Trophoblast cell (in vitro differentiated cells and primary cell): Measurements from ENCODE around the gene ATM.

Source experiments
- DNase-seq, 2 donors: peaks; one replicate each; pipeline ENCODE4 v3.0.0-alpha.2; 2016
- H2AFZ ChIP-seq: 2 replicates; pipeline ENCODE4 v1.6.1; 2013; ENCODE audit warnings: low read length, moderate library complexity, mild to moderate bottlenecking; ENCODE audit not compliant: insufficient read depth, poor library complexity
- H2AK5ac ChIP-seq: 2 replicates; pipeline ENCODE4 v1.6.1; 2013; ENCODE audit warnings: mild to moderate bottlenecking, low read length
- H2BK120ac ChIP-seq: 2 replicates; pipeline ENCODE4 v1.6.1; 2013; ENCODE audit warnings: low read length, mild to moderate bottlenecking, moderate library complexity; ENCODE audit not compliant: insufficient read depth, poor library complexity
- H2BK12ac ChIP-seq: 2 replicates; pipeline ENCODE4 v1.6.1; 2013; ENCODE audit warnings: mild to moderate bottlenecking, low read length, moderate library complexity
- H2BK5ac ChIP-seq: 2 replicates; pipeline ENCODE4 v1.6.1; 2013; ENCODE audit warnings: low read length, low read depth, moderate library complexity, mild to moderate bottlenecking; ENCODE audit not compliant: poor library complexity
- H3K14ac ChIP-seq: 2 replicates; pipeline ENCODE4 v1.6.1; 2013; ENCODE audit warnings: mild to moderate bottlenecking, low read length
- H3K18ac ChIP-seq: 2 replicates; pipeline ENCODE4 v1.6.1; 2013; ENCODE audit warnings: mild to moderate bottlenecking, low read length
- H3K23ac ChIP-seq: 2 replicates; pipeline ENCODE4 v1.6.1; 2013; ENCODE audit warnings: low read length
- H3K27ac ChIP-seq: 2 replicates; pipeline ENCODE4 v1.5.1; 2013; ENCODE audit warnings: low read depth, mild to moderate bottlenecking, inconsistent platforms, low read length, moderate library complexity
- H3K27me3 ChIP-seq: 2 replicates; pipeline ENCODE4 v1.6.1; 2013; ENCODE audit warnings: inconsistent platforms, mild to moderate bottlenecking, low read length, moderate library complexity; ENCODE audit not compliant: insufficient read depth
- H3K36me3 ChIP-seq, 2 experiments: 1 replicate in 1 of 2; 2 replicates in 1 of 2; pipeline ENCODE4 v1.6.1; 2013; ENCODE audit warnings: low read length in 2 of 2, mild to moderate bottlenecking in 2 of 2, moderate library complexity in 1 of 2; ENCODE audit not compliant: insufficient read depth in 2 of 2, control insufficient read depth in 1 of 2
- H3K4ac ChIP-seq: 2 replicates; pipeline ENCODE4 v1.6.1; 2013; ENCODE audit warnings: low read depth, mild to moderate bottlenecking, low read length, moderate library complexity
- H3K4me1 ChIP-seq, 2 experiments: 1 replicate in 1 of 2; 2 replicates in 1 of 2; pipeline ENCODE4 v1.6.1; 2013; ENCODE audit warnings: low read length in 2 of 2, mild to moderate bottlenecking in 2 of 2, moderate library complexity in 1 of 2; ENCODE audit not compliant: insufficient read depth in 2 of 2, control insufficient read depth in 1 of 2
- H3K4me2 ChIP-seq: 2 replicates; pipeline ENCODE4 v1.6.1; 2013; ENCODE audit warnings: inconsistent platforms, mild to moderate bottlenecking, low read length, moderate library complexity
- H3K4me3 ChIP-seq: 2 replicates; pipeline ENCODE4 v1.5.1; 2013; ENCODE audit warnings: mild to moderate bottlenecking, low read depth, low read length, inconsistent platforms
- H3K79me1 ChIP-seq: one replicate; pipeline ENCODE4 v1.6.1; 2013; ENCODE audit warnings: low read length
- H3K79me2 ChIP-seq: 2 replicates; pipeline ENCODE4 v1.6.1; 2013; ENCODE audit warnings: low read length, mild to moderate bottlenecking; ENCODE audit not compliant: control insufficient read depth, insufficient read depth, poor library complexity
- H3K9ac ChIP-seq: 2 replicates; pipeline ENCODE4 v1.6.1; 2013; ENCODE audit warnings: mild to moderate bottlenecking, low read length
- H3K9me3 ChIP-seq: 2 replicates; pipeline ENCODE4 v1.6.1; 2013; ENCODE audit warnings: low read depth, mild to moderate bottlenecking, control low read depth, inconsistent platforms, low read length; ENCODE audit not compliant: insufficient read depth
- H4K12ac ChIP-seq: 2 replicates; pipeline ENCODE4 v1.6.1; 2013; ENCODE audit warnings: low read depth, mild to moderate bottlenecking, low read length, moderate library complexity
- H4K8ac ChIP-seq: 2 replicates; pipeline ENCODE4 v1.6.1; 2013; ENCODE audit warnings: low read depth, mild to moderate bottlenecking, low read length, moderate library complexity
- H4K91ac ChIP-seq: one replicate; pipeline ENCODE4 v1.6.1; 2013; ENCODE audit warnings: low read depth, mild to moderate bottlenecking, low read length, moderate library complexity
- WGBS: extraction: QIAGEN DNeasy Blood & Tissue Kit; methylation state at CpG from one replicate; pipeline ENCODE4 v1.1.7; 2013; ENCODE audit warnings: missing lambda C conversion rate; ENCODE audit not compliant: insufficient read length, insufficient coverage; ENCODE audit errors: extremely low coverage; 5-methylcytosine and 5-hydroxymethylcytosine counted together

The ATM gene

GRCh38 chr11:108221911-108222573 lies 825 bp upstream of the ATM start:
- H2BK120ac ChIP-seq = peak overlapping the region; percentile 70

DNA sequence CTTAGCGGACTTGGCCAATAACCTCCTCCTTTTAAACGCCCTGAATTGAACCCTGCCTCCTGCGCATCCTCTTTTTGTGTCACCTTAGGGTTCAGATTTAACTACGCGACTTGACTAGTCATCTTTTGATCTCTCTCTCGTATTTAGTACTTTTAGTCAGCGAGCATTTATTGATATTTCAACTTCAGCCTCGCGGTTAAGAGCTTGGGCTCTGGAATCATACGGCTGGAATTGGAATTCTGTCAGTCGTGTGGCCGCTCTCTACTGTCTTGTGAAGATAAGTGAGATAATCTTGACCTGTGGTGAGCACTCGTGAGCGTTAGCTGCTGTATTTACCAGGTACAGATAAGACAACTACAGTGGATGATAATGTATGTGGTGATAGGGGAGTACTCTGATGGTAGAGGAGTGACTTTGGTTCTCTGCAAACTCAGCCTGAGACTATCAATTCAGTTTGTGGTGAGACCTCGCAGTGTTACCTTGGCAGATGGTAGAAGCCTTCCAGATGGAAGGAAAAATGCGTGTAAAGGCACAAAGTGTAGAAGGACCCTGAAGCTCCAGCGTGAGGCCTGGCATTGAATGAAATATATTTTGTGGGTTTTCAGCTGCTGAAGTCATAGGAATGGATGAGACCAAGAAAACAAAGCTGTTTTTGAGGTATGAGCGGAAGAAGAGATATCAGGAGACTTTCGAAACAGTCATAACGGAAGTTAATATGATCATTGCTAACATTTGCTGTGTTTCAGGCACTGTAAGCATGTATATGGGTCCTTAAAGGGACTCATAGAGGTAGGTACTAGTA lies 682 bp downstream of the ATM start:
- Histone ChIP-seq H3K27ac (peak overlapping the region; percentile 91), H2BK5ac (peak overlapping the region; percentile 77), H3K27me3 (no peaks in the 10 kb centered on the region), H3K14ac (peak overlapping the region; percentile 83), H3K36me3 (no peaks in the 10 kb centered on the region), H3K9me3 (no peaks in the 10 kb centered on the region), H3K23ac (no peak overlapping the region), H3K79me2 (peaks cover 14% of the 10 kb centered on the region), H4K12ac (peak overlapping the region; percentile 63), H4K8ac (peak overlapping the region; percentile 91), H3K18ac (no peak overlapping the region), H3K4ac (no peak overlapping the region), H4K91ac (peak overlapping the region; percentile 86), H2AFZ (peak overlapping the region; percentile 51), H3K4me3 (peak overlapping the region; percentile 85), H3K9ac (peak overlapping the region; percentile 80), H3K79me1 (peaks cover 13% of the 10 kb centered on the region), H3K4me1 (peaks cover 2 to 3% of the 10 kb centered on the region in 2 experiments), H2BK120ac (no peak overlapping the region), H3K4me2 (peak overlapping the region; percentile 80), H2AK5ac (peak overlapping the region; percentile 9), H2BK12ac (no peak overlapping the region)
- DNase-seq = peak in 1 of 2 donors; percentile 5
- WGBS = no CpG with 5 or more reads among the region's 20 CpGs

More at GRCh38 chr11:108221911-108222573, 825 bp upstream of the ATM start:
- peak overlapping the region; percentile 91 for H3K4me2 ChIP-seq
- H4K91ac ChIP-seq = peak overlapping the region; percentile 91
- H4K8ac ChIP-seq = peak overlapping the region; percentile 89
- no peak for DNase-seq
- H3K79me1 ChIP-seq = peaks cover 13% of the 10 kb centered on the region
- H2BK12ac ChIP-seq = no peak overlapping the region
- H3K4ac ChIP-seq = peak overlapping the region; percentile 96
- peak overlapping the region; percentile 85 for H2BK5ac ChIP-seq
- H3K4me1 ChIP-seq = peaks cover 2 to 3% of the 10 kb centered on the region in 2 experiments
- no peak overlapping the region for H3K23ac ChIP-seq
- H3K79me2 ChIP-seq = peaks cover 14% of the 10 kb centered on the region
- peak overlapping the region; percentile 85 for H4K12ac ChIP-seq
- no peaks in the 10 kb centered on the region for H3K36me3 ChIP-seq
- H2AFZ ChIP-seq = peak overlapping the region; percentile 92
- WGBS = no CpG with 5 or more reads among the region's 29 CpGs
- H3K27ac ChIP-seq = peak overlapping the region; percentile 75
- peak overlapping the region; percentile 93 for H3K4me3 ChIP-seq
- peak overlapping the region; percentile 82 for H3K14ac ChIP-seq
- no peaks in the 10 kb centered on the region for H3K27me3 ChIP-seq
- no peaks in the 10 kb centered on the region for H3K9me3 ChIP-seq
- peak overlapping the region; percentile 58 for H2AK5ac ChIP-seq
- peak overlapping the region; percentile 64 for H3K9ac ChIP-seq
- peak overlapping the region; percentile 89 for H3K18ac ChIP-seq

GRCh38 chr11:108224366-108224765 lies 1.5 kb downstream of the ATM start:
- Histone ChIP-seq H3K23ac (no peak overlapping the region), H2AK5ac (no peak overlapping the region), H3K9ac (no peak overlapping the region), H2BK120ac (no peak overlapping the region), H4K8ac (no peak overlapping the region), H3K4me3 (no peak overlapping the region), H3K4me1 (peaks cover 0 to 3% of the 10 kb centered on the region in 2 experiments), H3K9me3 (no peaks in the 10 kb centered on the region), H3K18ac (no peak overlapping the region), H3K14ac (no peak overlapping the region), H3K27me3 (no peaks in the 10 kb centered on the region), H3K4me2 (no peak overlapping the region), H4K91ac (no peak overlapping the region), H3K27ac (no peak overlapping the region), H3K4ac (no peak overlapping the region), H4K12ac (no peak overlapping the region), H2BK5ac (no peak overlapping the region), H3K79me2 (peaks cover 12% of the 10 kb centered on the region), H2BK12ac (no peak overlapping the region), H3K79me1 (peaks cover 13% of the 10 kb centered on the region), H3K36me3 (no peaks in the 10 kb centered on the region), H2AFZ (no peak overlapping the region)
- no CpG with 5 or more reads among the region's 4 CpGs for WGBS
- no peak for DNase-seq

DNA sequence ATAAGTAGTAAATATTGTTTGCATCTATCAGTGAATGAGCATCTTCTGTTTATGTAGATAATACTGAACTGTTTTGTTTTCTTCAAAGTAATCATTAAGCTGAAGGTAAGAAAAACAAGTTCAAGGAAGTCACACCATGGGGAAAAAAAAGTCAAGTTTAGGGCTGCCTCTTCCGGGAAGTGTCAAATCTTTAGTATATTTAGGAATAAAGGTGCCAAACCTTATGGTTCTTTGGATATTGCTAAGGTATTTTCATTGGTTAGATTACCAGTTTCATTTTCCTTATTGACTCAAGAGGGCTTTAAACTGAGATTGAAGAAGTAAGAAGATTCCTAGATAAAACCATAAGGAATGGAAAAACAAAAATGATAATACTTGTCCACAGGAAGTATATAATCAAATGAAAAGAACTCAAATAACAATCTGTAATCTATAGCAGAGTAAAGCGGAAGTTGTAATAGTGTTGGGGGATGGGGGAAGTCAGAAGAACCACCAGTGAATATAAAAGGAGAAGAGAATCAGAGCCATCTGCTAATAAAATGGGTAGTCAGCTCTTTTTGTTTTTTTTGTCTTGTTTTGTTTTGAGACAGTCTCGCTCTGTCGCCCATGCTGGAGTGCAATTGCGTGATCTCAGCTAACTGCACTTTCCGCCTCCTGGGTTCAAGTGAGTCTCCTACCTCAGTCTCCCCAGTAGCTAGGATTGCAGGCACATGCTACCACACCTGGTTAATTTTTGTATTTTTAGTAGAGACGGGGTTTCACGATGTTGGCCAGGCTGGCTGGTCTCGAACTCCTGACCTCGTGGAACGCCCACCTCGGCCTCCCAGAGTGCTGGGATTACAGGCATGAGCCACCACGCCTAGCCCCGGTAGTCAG lies 2.3 kb downstream of the ATM start:
- H4K12ac ChIP-seq = no peak overlapping the region
- DNase-seq = peak in 1 of 2 donors; percentile 2
- H3K4me3 ChIP-seq = no peak overlapping the region
- peaks cover 12% of the 10 kb centered on the region for H3K79me2 ChIP-seq
- no peaks in the 10 kb centered on the region for H3K9me3 ChIP-seq
- H3K79me1 ChIP-seq = peaks cover 13% of the 10 kb centered on the region
- H3K36me3 ChIP-seq = peaks cover 2 to 3% of the 10 kb centered on the region in 2 experiments
- H4K91ac ChIP-seq = no peak overlapping the region
- H3K4ac ChIP-seq = peak overlapping the region; percentile 56
- no peak overlapping the region for H3K27ac ChIP-seq
- H3K14ac ChIP-seq = no peak overlapping the region
- no peak overlapping the region for H3K9ac ChIP-seq
- peaks cover 0 to 3% of the 10 kb centered on the region in 2 experiments for H3K4me1 ChIP-seq
- no peak overlapping the region for H3K4me2 ChIP-seq
- no peak overlapping the region for H2AK5ac ChIP-seq
- H2BK5ac ChIP-seq = peak overlapping the region; percentile 63
- no peaks in the 10 kb centered on the region for H3K27me3 ChIP-seq
- no peak overlapping the region for H3K23ac ChIP-seq
- H2BK12ac ChIP-seq = no peak overlapping the region
- no CpG with 5 or more reads among the region's 14 CpGs for WGBS
- no peak overlapping the region for H2BK120ac ChIP-seq
- no peak overlapping the region for H2AFZ ChIP-seq
- no peak overlapping the region for H4K8ac ChIP-seq
- H3K18ac ChIP-seq = no peak overlapping the region
